PC-9 (cell line): Measurements from ENCODE around the gene FOXP2. TPM values are rescaled to one million over a fixed set of nuclear protein-coding genes. Genes with fewer than 3 reads are reported as not detected.
"Not testable (repeated sequence)": the region's sequence is repeated elsewhere in the genome, so short reads cannot be mapped to it uniquely, and the experiment has no call there.

Experiments
- BruUV-seq: library from RNA; stranded (reverse); fragments of 400-500 nt; replicated peaks from 2 replicates; lab custom pipeline; 2021; lab: Mats Ljungman, UMichigan
- CTCF ChIA-PET: fragments of 300-600 bp; sonication (Branson Sonifier 250); formaldehyde crosslinking; loops from one replicate; lab custom pipeline; 2022; ENCODE audit warnings: antibody characterized with exemption; lab: Charles Lee
- POLR2A ChIA-PET: fragments of 300-600 bp; sonication (Branson Sonifier 250); formaldehyde crosslinking; loops from one replicate; lab custom pipeline; 2022; ENCODE audit warnings: antibody characterized with exemption; ENCODE audit not compliant: unreplicated experiment; lab: Charles Lee
- DNase-seq, 2 experiments: peaks; one replicate each; pipeline versions ENCODE4 v3.0.0 to v3.0.0-alpha.2; 2015 to 2022; ENCODE audit warnings: mixed read lengths in 1 of 2
- H2AFZ ChIP-seq: fragments of 200-600 bp; sonication (generic); 2 replicates; pipeline ENCODE4 v1.8.1; 2017; ENCODE audit warnings: antibody characterized with exemption
- H3F3A ChIP-seq: fragments of 200-600 bp; sonication (generic); 2 replicates; pipeline ENCODE4 v1.8.1; 2017; ENCODE audit warnings: antibody characterized with exemption, mild to moderate bottlenecking, low read depth; ENCODE audit not compliant: insufficient read depth
- H3K27ac ChIP-seq: fragments of 200-600 bp; sonication (generic); 2 replicates; pipeline ENCODE4 v1.6.1; 2016; ENCODE audit warnings: mixed run types
- H3K27me3 ChIP-seq: fragments of 200-600 bp; sonication (generic); 2 replicates; pipeline ENCODE4 v1.6.1; 2016; ENCODE audit warnings: low read depth, mixed run types; ENCODE audit not compliant: insufficient read depth
- H3K36me3 ChIP-seq: fragments of 200-600 bp; sonication (generic); 2 replicates; pipeline ENCODE4 v1.6.1; 2016; ENCODE audit warnings: low read depth, mixed run types
- H3K4me1 ChIP-seq: fragments of 200-600 bp; sonication (generic); replicated peaks from 2 replicates; pipeline ENCODE4 v1.6.1; 2016; ENCODE audit warnings: mixed run types; ENCODE audit not compliant: insufficient read depth
- H3K4me2 ChIP-seq: fragments of 200-600 bp; sonication (generic); 2 replicates; pipeline ENCODE4 v1.6.1; 2017; ENCODE audit warnings: mixed run types
- H3K4me3 ChIP-seq: fragments of 200-600 bp; sonication (generic); 2 replicates; pipeline ENCODE4 v1.6.1; 2016; ENCODE audit warnings: mixed run types
- H3K79me2 ChIP-seq: fragments of 200-600 bp; sonication (generic); 2 replicates; pipeline ENCODE4 v1.6.1; 2017; ENCODE audit warnings: low read depth, mixed run types
- H3K9me2 ChIP-seq: fragments of 200-600 bp; sonication (generic); 2 replicates; pipeline ENCODE4 v1.8.1; 2017; ENCODE audit warnings: mild to moderate bottlenecking; ENCODE audit not compliant: insufficient read depth
- H3K9me3 ChIP-seq: fragments of 200-600 bp; sonication (generic); 2 replicates; pipeline ENCODE4 v1.8.1; 2016; ENCODE audit warnings: low read depth; ENCODE audit not compliant: insufficient read depth
- H4K20me1 ChIP-seq: fragments of 200-600 bp; sonication (generic); 2 replicates; pipeline ENCODE4 v1.8.1; 2017; ENCODE audit not compliant: insufficient read depth
- EZH2 ChIP-seq: fragments of 200-600 bp; sonication (generic); IDR thresholded peaks from 2 replicates; pipeline ENCODE4 v1.8.0; 2017; ENCODE audit warnings: antibody characterized with exemption, low read depth
- intact Hi-C: fragments of 100-400 bp; cut with micrococcal nuclease; formaldehyde crosslinking; loops from one replicate; pipeline ENCODE4 v1.10.0; 2022; ENCODE audit not compliant: unreplicated experiment
- total RNA-seq: library from RNA; stranded (reverse); gene quantifications from 2 replicates; pipeline ENCODE4 v1.2.3, GENCODE V29; 2021
- TF ChIP-seq, protein P1 (sequence below): fragments of 200-600 bp; sonication (generic); conservative IDR thresholded peaks from 2 replicates; pipeline ENCODE4 v1.6.1; 2017; ENCODE audit warnings: mixed run types, antibody characterized with exemption, mild to moderate bottlenecking, moderate library complexity

Gene FOXP2
- total RNA-seq, 1 experiment from 2014 or later: 1.2 TPM

GRCh38 chr7:114369294-114369693 is 45.3 kb upstream of the FOXP2 start:
- CTCF ChIA-PET: no interaction called here
- Histone ChIP-seq H3K36me3 (no peaks in the 10 kb centered on the region), H3K9me2 (no peaks in the 10 kb centered on the region), H3K27ac (no peak overlapping the region), H3K4me2 (no peak overlapping the region), H3K4me3 (no peak overlapping the region), H2AFZ (no peak overlapping the region), H3F3A (no peaks in the 10 kb centered on the region), H3K4me1 (no peaks in the 10 kb centered on the region), H3K27me3 (no peaks in the 10 kb centered on the region), H3K9me3 (no peaks in the 10 kb centered on the region), H3K79me2 (no peaks in the 10 kb centered on the region), H4K20me1 (no peaks in the 10 kb centered on the region)
- no peak for DNase-seq
- intact Hi-C loops: no loop called here
- BruUV-seq: no TSS peak
- TF ChIP-seq EZH2: no peak
- TF ChIP-seq, protein P1, sequence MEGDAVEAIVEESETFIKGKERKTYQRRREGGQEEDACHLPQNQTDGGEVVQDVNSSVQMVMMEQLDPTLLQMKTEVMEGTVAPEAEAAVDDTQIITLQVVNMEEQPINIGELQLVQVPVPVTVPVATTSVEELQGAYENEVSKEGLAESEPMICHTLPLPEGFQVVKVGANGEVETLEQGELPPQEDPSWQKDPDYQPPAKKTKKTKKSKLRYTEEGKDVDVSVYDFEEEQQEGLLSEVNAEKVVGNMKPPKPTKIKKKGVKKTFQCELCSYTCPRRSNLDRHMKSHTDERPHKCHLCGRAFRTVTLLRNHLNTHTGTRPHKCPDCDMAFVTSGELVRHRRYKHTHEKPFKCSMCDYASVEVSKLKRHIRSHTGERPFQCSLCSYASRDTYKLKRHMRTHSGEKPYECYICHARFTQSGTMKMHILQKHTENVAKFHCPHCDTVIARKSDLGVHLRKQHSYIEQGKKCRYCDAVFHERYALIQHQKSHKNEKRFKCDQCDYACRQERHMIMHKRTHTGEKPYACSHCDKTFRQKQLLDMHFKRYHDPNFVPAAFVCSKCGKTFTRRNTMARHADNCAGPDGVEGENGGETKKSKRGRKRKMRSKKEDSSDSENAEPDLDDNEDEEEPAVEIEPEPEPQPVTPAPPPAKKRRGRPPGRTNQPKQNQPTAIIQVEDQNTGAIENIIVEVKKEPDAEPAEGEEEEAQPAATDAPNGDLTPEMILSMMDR: no peak
- POLR2A ChIA-PET: no interaction called here

GRCh38 chr7:114372619-114373018 is 42.0 kb upstream of the FOXP2 start:
- no peak for DNase-seq
- Histone ChIP-seq H3K4me2 (no peak overlapping the region), H3K4me1 (no peaks in the 10 kb centered on the region), H3F3A (no peaks in the 10 kb centered on the region), H3K4me3 (no peak overlapping the region), H4K20me1 (no peaks in the 10 kb centered on the region), H3K27ac (no peak overlapping the region), H2AFZ (no peak overlapping the region; the same call in 1 of the 2 replicates), H3K9me3 (no peaks in the 10 kb centered on the region), H3K79me2 (no peaks in the 10 kb centered on the region), H3K36me3 (no peaks in the 10 kb centered on the region), H3K9me2 (no peaks in the 10 kb centered on the region), H3K27me3 (no peaks in the 10 kb centered on the region)
- POLR2A ChIA-PET: no interaction called here
- CTCF ChIA-PET: no interaction called here
- intact Hi-C loops: no loop called here
- TF ChIP-seq EZH2: no peak
- TF ChIP-seq, protein P1: no peak
- BruUV-seq: no TSS peak

DNA sequence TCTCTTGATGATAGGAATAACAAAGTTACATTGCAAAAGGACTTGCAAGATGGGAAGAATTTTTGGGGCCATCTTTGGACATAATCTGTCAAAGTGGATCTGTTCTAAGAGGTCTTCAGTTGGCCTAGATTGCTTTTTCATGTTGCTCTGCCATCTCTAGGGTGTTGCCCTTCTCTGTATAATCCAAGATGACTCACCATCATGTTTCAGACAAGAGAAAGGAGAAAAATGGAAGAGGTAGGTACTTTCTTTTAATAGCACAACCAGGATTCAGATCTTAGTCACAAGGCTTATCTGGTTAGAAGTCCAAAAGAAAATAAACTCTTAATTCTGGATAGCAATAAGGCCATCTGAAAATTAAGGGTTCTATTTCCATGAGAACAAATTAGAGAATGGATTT is 38.7 kb upstream of the FOXP2 start:
- intact Hi-C loops: no loop called here
- no peak for DNase-seq
- Histone ChIP-seq H3K9me3 (no peaks in the 10 kb centered on the region), H3K36me3 (no peaks in the 10 kb centered on the region), H3K4me2 (no peak overlapping the region), H3K4me1 (no peaks in the 10 kb centered on the region), H3K27ac (no peak overlapping the region), H4K20me1 (no peaks in the 10 kb centered on the region), H3K9me2 (no peaks in the 10 kb centered on the region), H3K27me3 (no peaks in the 10 kb centered on the region), H2AFZ (no peak overlapping the region), H3K4me3 (no peak overlapping the region), H3K79me2 (no peaks in the 10 kb centered on the region), H3F3A (no peaks in the 10 kb centered on the region)
- ChIA-PET POLR2A (no interaction called here), CTCF (no interaction called here)
- TF ChIP-seq EZH2: no peak
- TF ChIP-seq, protein P1: no peak
- no TSS peak for BruUV-seq

- H3K4me3 ChIP-seq, DNase-seq, H3K4me1 ChIP-seq, intact Hi-C loops, H3K27me3 ChIP-seq, H3K4me2 ChIP-seq, H3K9me2 ChIP-seq, H3K27ac ChIP-seq, H2AFZ ChIP-seq, H3K79me2 ChIP-seq, H3K36me3 ChIP-seq, BruUV-seq, POLR2A ChIA-PET, H3F3A ChIP-seq, H4K20me1 ChIP-seq, H3K9me3 ChIP-seq, CTCF ChIA-PET: not testable (repeated sequence)
Observed at GRCh38 chr7:114383946-114384345, 30.7 kb upstream of the FOXP2 start.

DNA sequence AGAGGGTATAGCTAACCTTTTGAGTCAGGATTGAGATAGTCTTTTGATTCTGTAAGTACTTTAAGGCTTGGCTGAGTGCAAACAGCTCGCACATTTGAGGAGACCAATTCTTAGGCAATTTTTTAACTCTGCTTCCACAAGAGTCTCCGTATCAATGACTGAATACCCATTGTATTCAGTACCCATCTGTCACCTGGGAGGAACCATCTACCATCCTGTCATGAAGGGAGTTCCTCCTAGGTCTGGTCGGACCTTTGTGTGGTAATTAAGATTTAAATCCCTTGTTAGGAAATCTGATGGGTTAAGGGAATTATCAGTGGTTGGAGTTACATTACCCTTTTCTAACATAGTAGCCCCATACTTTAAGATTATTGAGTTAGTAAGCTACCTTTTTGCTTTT is 30.3 kb upstream of the FOXP2 start:
- H3K4me1 ChIP-seq, H3K27ac ChIP-seq, DNase-seq, H3F3A ChIP-seq, BruUV-seq, CTCF ChIA-PET, H3K4me2 ChIP-seq, H2AFZ ChIP-seq, H3K9me2 ChIP-seq, H3K36me3 ChIP-seq, H3K79me2 ChIP-seq, H4K20me1 ChIP-seq, H3K4me3 ChIP-seq, POLR2A ChIA-PET, H3K9me3 ChIP-seq, intact Hi-C loops, H3K27me3 ChIP-seq: not testable (repeated sequence)
